Natural killer cell (primary cell): ENCODE results near the gene ARV1. TPM values are rescaled to one million over a fixed set of nuclear protein-coding genes. Genes with fewer than 3 reads are reported as not detected.
A peak's percentile ranks its signal among the peaks of the same experiment; 100 is the strongest.

Source experiments
- ATAC-seq, 3 donors: fragments of 150-1000 bp in 2 of 3; fragments of 200-7000 bp in 1 of 3; cut with Tn5 transposase; 1 replicate in 1 of 3; 2 replicates in 2 of 3; pipeline ENCODE4 v1.10.0; 2021; ENCODE audit warnings: mild to moderate bottlenecking in 2 of 3, moderate library complexity in 2 of 3
- DNase-seq, 2 donors: peaks; one replicate each; pipeline versions ENCODE4 v3.0.0 to v3.0.0-alpha.2; 2013 to 2021; ENCODE audit warnings: mixed read lengths in 1 of 2
- H3K27ac ChIP-seq: one replicate; pipeline ENCODE4 v1.5.1; 2013; ENCODE audit warnings: mild to moderate bottlenecking, low read length
- H3K27me3 ChIP-seq: one replicate; pipeline ENCODE4 v1.6.1; 2013; ENCODE audit warnings: low read length; ENCODE audit not compliant: control insufficient read depth, insufficient read depth
- H3K36me3 ChIP-seq: one replicate; pipeline ENCODE4 v1.6.1; 2013; ENCODE audit warnings: low read length; ENCODE audit not compliant: control insufficient read depth, insufficient read depth
- H3K4me1 ChIP-seq: one replicate; pipeline ENCODE4 v1.6.1; 2013; ENCODE audit warnings: low read length; ENCODE audit not compliant: control insufficient read depth, insufficient read depth
- H3K4me3 ChIP-seq: one replicate; pipeline ENCODE4 v1.5.1; 2013; ENCODE audit warnings: low read length
- H3K9me3 ChIP-seq: one replicate; pipeline ENCODE4 v1.6.1; 2013; ENCODE audit warnings: low read length; ENCODE audit not compliant: control insufficient read depth, insufficient read depth
- H3K27ac Mint-ChIP-seq, 2 donors: one replicate each; pipeline ENCODE4 v1.8.0; 2022; ENCODE audit warnings: mild to moderate bottlenecking in 2 of 2, mixed read lengths in 2 of 2, moderate library complexity in 1 of 2
- H3K27me3 Mint-ChIP-seq, 2 donors: one replicate each; pipeline ENCODE4 v1.8.0; 2022; ENCODE audit warnings: low read depth in 2 of 2, mixed read lengths in 2 of 2
- H3K36me3 Mint-ChIP-seq: one replicate; pipeline ENCODE4 v1.8.0; 2022; ENCODE audit warnings: mixed read lengths
- H3K4me1 Mint-ChIP-seq, 2 donors: one replicate each; pipeline ENCODE4 v1.8.0; 2022; ENCODE audit warnings: mixed read lengths in 2 of 2
- H3K4me3 Mint-ChIP-seq: one replicate; pipeline ENCODE4 v1.8.0; 2022; ENCODE audit warnings: mild to moderate bottlenecking, moderate library complexity, mixed read lengths
- H3K9me3 Mint-ChIP-seq, 2 donors: one replicate each; pipeline ENCODE4 v1.8.0; 2022; ENCODE audit warnings: mixed read lengths in 2 of 2
- CTCF ChIP-seq: fragments of 200-600 bp; IDR thresholded peaks from one replicate; pipeline ENCODE4 v1.8.0; 2022; ENCODE audit warnings: antibody characterized with exemption
- WGBS: methylation state at CpG from one replicate; pipeline ENCODE4 v1.1.7; 2013; ENCODE audit warnings: missing lambda C conversion rate; ENCODE audit not compliant: insufficient coverage; 5-methylcytosine and 5-hydroxymethylcytosine counted together
- intact Hi-C: fragments of 100-400 bp; cut with micrococcal nuclease; formaldehyde crosslinking; loops from one replicate; pipeline ENCODE4 v1.14.2; 2022
- total RNA-seq, 4 donors: library from RNA; stranded (reverse); fragments of 120-200 nt in 1 of 4; gene quantifications; one replicate each; pipeline versions ENCODE4 v1.2.3 to v1.2.4, GENCODE V29; 2013 to 2022

The ARV1 gene
- total RNA-seq, 3 donors from 2014 or later (not counting 1 experiment from before 2014, with no cell fraction given): 7.2 to 7.6 (median 7.3) TPM

GRCh38 chr1:230976360-230976759 lies 2.5 kb upstream of the ARV1 start:
- ATAC-seq (no peak), DNase-seq (no peak)
- Mint-ChIP-seq H3K4me1 (peaks cover 53 to 69% of the 10 kb centered on the region in 2 donors), H3K36me3 (no peaks in the 10 kb centered on the region), H3K27me3 (no peaks in the 10 kb centered on the region), H3K9me3 (no peaks in the 10 kb centered on the region), H3K27ac (peak overlapping the region in 1 of 2 donors; percentile 97), H3K4me3 (peak overlapping the region; percentile 66)
- WGBS: 67% methylated on average over 4 of the region's 4 CpGs
- H3K36me3 ChIP-seq: peaks cover 17% of the 10 kb centered on the region
- H3K9me3 ChIP-seq: no peaks in the 10 kb centered on the region
- no peak overlapping the region for H3K4me3 ChIP-seq
- H3K4me1 ChIP-seq: peaks cover 49% of the 10 kb centered on the region
- no peak for TF ChIP-seq CTCF
- intact Hi-C loops: loop anchor here (5.0 kb wide), 2 partner anchors 361 to 551 kb away; partner anchors contain the start of genes EXOC8, SPRTN and TSNAX
- peak overlapping the region; percentile 82 for H3K27ac ChIP-seq
- H3K27me3 ChIP-seq: no peaks in the 10 kb centered on the region

GRCh38 chr1:230976825-230977747 lies 1.8 kb upstream of the ARV1 start:
- no peak for TF ChIP-seq CTCF
- WGBS: 15% methylated on average over 11 of the region's 14 CpGs
- H3K27me3 ChIP-seq: no peaks in the 10 kb centered on the region
- H3K4me3 ChIP-seq: peak overlapping the region; percentile 57
- H3K9me3 Mint-ChIP-seq: no peaks in the 10 kb centered on the region
- no peaks in the 10 kb centered on the region for H3K9me3 ChIP-seq
- H3K36me3 Mint-ChIP-seq: no peaks in the 10 kb centered on the region
- H3K36me3 ChIP-seq: peaks cover 17% of the 10 kb centered on the region
- DNase-seq: peak in 1 of 2 donors; percentile 83
- H3K4me1 Mint-ChIP-seq: peaks cover 46 to 62% of the 10 kb centered on the region in 2 donors
- peak; percentile 9 to 28 (median 26) for ATAC-seq
- H3K27ac ChIP-seq: peak overlapping the region; percentile 82
- intact Hi-C loops: loop anchor here (5.0 kb wide), 2 partner anchors 360 to 550 kb away; partner anchors contain the start of genes EXOC8, SPRTN and TSNAX
- no peaks in the 10 kb centered on the region for H3K27me3 Mint-ChIP-seq
- peak overlapping the region in 1 of 2 donors; percentile 97 for H3K27ac Mint-ChIP-seq
- peak overlapping the region; percentile 99 for H3K4me3 Mint-ChIP-seq
- H3K4me1 ChIP-seq: peaks cover 49% of the 10 kb centered on the region

GRCh38 chr1:230977761-230978490 lies 968 bp upstream of the ARV1 start:
- H3K36me3 Mint-ChIP-seq: no peaks in the 10 kb centered on the region
- Histone ChIP-seq H3K27me3 (no peaks in the 10 kb centered on the region), H3K36me3 (peaks cover 19% of the 10 kb centered on the region), H3K4me3 (peak overlapping the region; percentile 57), H3K4me1 (peaks cover 44% of the 10 kb centered on the region), H3K27ac (peak overlapping the region; percentile 82), H3K9me3 (no peaks in the 10 kb centered on the region)
- DNase-seq (peak in 1 of 2 donors; percentile 69), ATAC-seq (peak in 1 of 3 donors; percentile 0)
- intact Hi-C loops: loop anchor here (2.0 to 5.0 kb wide), 4 partner anchors 61 to 549 kb away; partner anchors contain the start of genes COG2, EXOC8, SPRTN and TSNAX
- no peak for TF ChIP-seq CTCF
- H3K27me3 Mint-ChIP-seq: no peaks in the 10 kb centered on the region
- no peaks in the 10 kb centered on the region for H3K9me3 Mint-ChIP-seq
- under 1% methylated on average over 52 of the region's 52 CpGs for WGBS
- H3K27ac Mint-ChIP-seq: peak overlapping the region in 1 of 2 donors; percentile 97
- H3K4me3 Mint-ChIP-seq: peak overlapping the region; percentile 99
- peaks cover 37 to 54% of the 10 kb centered on the region in 2 donors for H3K4me1 Mint-ChIP-seq
